ENCODE results near the gene CIDEC.
A peak's percentile ranks its signal among the peaks of the same experiment; 100 is the strongest.

The CIDEC gene

DNA sequence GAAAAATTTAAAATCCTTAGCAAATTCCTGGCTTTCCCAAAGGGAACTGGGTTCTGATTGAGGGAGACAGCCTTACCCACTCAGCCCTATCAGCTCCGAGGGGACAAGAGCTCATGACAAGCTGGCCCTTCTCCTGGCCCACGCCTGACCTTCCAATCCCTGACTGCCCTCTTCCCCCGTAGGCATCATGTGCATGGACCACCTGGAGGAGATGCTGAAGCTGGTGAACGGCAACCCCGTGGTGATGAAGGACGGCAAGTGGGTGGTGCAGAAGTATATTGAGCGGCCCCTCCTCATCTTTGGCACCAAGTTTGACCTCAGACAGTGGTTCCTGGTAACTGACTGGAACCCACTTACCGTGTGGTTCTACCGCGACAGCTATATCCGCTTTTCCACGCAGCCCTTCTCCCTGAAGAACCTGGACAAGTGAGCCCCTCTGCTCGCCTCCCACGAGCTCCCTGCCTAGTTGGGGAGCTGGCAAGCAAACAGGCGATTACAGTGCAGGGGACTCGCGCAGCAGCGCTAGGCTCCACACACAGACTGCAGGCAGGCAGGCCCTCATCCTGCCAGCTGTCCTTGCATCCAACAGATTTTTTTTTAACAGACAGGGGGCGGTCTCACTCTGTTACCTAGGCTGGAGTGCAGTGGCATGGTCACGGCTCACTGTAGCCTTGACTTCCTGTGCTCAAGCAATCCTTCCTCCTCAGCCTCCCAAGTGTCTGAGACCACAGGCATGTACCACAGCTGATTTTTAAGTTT is 53.1 kb downstream of the CIDEC start:
- H3K4me3 ChIP-seq (ENCODE audit: low read length), result no peak overlapping the region
- peak; percentile 73 for DNase-seq (ENCODE audit: low read depth, low spot score)

- DNase-seq (ENCODE audit: low read depth, low spot score), result no peak
- H3K4me3 ChIP-seq (ENCODE audit: low read length), result no peak overlapping the region
Measured at GRCh38 chr3:9825451-9826040, 54.5 kb downstream of the CIDEC start.

GRCh38 chr3:9820946-9821345 is 59.1 kb downstream of the CIDEC start:
- no peak overlapping the region for H3K4me3 ChIP-seq (ENCODE audit: low read length)
- DNase-seq (ENCODE audit: low read depth, low spot score), result no peak

DNA sequence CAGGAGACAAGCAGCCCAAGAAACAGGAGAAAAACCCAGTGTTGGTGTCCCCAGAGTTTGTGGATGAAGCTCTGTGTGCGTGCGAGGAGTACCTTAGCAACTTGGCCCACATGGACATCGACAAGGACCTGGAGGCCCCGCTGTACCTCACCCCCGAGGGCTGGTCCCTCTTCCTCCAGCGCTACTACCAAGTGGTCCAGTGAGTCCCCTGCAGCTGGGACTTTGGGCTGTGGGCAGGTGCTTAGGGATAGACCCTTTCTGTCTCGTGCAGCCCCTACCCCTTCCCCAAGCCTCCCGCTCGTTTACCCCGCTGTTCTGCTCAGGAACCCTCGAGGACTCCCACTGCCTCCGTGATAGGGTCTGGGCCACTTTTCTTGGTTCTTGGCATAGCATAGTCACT is 59.5 kb downstream of the CIDEC start:
- no peak for DNase-seq (ENCODE audit: low read depth, low spot score)
- no peak overlapping the region for H3K4me3 ChIP-seq (ENCODE audit: low read length)

GRCh38 chr3:9818666-9819335 is 61.3 kb downstream of the CIDEC start:
- no peak for DNase-seq (ENCODE audit: low read depth, low spot score)

GRCh38 chr3:9817436-9817835 is 62.6 kb downstream of the CIDEC start:
- no peak overlapping the region for H3K4me3 ChIP-seq (ENCODE audit: low read length)
- no peak for DNase-seq (ENCODE audit: low read depth, low spot score)

More at GRCh38 chr3:9818666-9819335, 61.3 kb downstream of the CIDEC start:
- no peak overlapping the region for H3K4me3 ChIP-seq (ENCODE audit: low read length)

All from Jurkat, Clone E6-1 (cell line).